ENCODE data around the gene AKNAD1.
"Not testable (repeated sequence)": the region's sequence is repeated elsewhere in the genome, so short reads cannot be mapped to it uniquely, and the experiment has no call there.

Gene AKNAD1, protein sequence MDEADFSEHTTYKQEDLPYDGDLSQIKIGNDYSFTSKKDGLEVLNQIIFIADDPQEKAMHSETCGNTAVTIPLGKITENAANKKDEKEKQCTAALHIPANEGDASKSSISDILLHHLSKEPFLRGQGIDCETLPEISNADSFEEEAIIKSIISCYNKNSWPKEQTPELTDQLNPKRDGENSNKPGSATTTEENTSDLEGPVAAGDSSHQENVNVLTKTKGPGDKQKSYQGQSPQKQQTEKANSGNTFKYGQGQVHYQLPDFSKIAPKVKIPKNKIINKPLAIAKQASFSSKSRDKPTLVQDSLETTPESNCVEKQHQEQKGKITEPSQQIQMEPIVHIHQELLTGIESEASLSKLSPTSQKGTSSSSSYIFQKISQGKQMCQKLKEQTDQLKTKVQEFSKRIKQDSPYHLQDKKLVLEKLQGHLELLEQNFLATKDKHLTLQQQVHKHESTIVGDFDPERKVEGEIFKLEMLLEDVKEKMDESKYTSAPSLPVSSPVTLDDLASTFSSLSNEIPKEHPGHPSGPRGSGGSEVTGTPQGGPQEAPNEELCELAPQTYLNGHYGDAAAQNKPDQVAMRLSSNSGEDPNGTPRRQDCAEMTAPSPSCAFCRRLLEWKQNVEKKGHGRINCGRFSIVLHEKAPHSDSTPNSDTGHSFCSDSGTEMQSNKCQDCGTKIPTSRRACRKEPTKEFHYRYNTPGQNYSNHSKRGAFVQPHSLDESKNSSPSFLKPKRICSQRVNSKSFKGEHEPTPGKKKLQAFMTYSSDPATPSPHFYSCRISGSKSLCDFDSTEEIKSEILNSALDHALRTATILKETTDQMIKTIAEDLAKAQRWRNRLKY

DNA sequence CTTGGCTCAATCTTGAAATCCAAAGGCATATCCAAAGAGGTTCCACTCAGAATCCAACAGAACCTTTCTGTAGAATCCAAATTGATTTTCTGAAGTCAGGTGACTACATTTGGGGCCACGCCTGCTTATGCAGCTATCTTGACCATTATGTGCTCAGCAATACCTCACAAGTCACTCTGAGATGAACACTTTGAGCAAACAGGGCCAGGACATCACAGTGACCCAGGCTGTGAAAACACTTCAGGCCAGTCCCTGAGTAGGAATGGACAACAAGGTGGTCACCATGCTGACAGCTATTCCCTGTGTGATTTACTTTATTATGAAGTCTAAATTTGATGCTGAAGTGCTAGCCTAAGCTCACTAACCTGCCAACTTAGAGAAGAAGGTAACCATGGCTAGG is at the start of gene AKNAD1:
TSS of gene AKNAD1 (minus strand) at position 101 of the 400 bp plus-strand sequence. CDS start 4,430 bp downstream, outside the sequence.
- no peak for DNase-seq (ENCODE audit: low spot score)

DNA sequence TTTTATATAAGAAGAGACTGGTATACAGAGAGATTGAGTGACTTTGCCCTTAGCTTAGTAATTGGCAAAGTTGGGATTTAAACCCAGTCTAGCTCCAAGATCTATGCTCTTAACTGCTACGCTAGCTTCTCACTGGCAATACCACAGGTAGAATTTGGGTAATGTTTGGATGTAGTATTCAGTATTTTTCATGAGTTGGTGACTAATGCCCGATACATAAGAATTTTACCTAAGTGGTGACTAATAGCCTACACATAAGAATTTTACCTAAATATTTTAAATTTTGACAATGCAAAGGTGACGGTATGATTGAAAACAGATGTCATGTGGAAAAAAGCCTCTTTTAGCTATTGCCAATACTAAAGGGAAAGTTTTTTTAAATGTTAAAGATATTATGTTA is 44.2 kb upstream of the AKNAD1 start:
- DNase-seq (ENCODE audit: low spot score) = no peak

DNA sequence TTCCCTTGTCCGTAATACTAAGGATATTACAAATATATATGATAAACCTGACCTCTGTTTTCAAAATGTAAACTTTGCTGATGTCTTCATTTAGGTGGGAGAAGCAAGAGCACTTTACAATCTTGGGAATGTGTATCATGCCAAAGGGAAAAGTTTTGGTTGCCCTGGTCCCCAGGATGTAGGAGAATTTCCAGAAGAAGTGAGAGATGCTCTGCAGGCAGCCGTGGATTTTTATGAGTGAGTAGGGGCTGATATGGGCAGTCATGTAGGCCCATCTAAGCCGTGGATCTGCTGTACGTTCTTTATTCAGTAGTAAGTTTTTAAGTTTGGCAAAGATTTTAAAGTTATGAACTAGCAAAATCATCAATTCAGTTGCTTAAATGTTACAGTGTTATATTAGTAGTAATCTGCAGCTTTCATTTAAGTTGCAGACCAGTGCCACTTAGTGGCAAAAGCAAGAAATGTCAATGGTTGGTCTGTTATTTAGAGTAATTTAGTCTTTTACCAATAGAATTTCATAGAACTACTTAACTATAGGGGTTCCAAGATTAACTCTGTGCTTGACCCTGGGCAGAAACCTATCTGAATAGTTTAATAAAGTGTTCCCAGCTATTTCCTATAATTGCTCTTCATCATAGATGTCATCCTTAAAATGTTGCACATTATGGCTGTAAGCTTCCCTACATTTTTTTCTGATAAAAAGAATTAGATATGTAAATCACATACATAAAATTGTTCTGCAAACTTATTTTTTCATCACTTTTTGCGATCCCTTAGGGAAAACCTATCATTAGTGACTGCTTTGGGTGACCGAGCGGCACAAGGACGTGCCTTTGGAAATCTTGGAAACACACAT is 41.2 kb upstream of the AKNAD1 start:
- DNase-seq (ENCODE audit: low spot score) = peak; percentile 90

DNA sequence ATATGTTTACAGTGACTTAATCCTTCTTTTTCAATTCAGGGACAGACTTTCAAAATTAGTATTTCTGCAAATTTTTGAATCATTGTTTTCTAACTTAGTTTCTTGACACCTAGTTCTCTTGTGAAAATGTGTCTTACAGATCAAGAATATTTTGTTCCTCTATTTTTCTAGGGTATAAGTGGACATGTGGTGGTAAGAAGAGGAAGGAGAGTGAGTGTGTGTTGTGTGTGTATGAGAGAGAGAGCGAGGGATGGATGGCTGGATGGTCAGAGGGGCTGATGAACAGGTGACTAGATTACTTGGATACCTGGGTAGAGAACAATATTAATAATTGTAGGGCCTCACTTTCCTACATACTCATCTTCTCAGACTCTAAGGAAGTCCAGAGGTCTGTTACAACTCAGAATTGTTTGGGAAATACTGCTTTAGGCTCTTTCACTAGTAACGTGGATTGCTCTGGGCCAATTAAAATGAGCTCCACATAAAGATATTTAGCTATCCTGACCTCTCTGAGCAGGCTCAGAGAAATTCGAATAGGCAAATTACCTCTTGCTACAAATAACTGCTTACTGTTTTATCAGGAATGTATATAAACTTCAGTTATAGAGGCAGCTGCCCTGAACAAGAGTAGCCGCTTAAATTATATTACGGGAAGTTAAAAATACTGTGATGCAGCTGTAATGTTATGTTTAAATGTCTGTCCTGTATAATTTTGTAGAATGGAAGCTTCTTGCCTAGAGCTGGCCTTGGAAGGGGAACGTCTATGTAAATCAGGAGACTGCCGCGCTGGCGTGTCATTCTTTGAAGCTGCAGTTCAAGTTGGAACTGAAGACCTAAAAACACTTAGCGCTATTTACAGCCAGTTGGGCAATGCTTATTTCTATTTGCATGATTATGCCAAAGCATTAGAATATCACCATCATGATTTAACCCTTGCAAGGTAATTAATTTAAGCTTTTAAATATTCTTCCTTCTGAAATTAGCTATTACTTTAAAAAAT is 39.6 kb upstream of the AKNAD1 start:
- DNase-seq (ENCODE audit: low spot score) = peak; percentile 74

DNA sequence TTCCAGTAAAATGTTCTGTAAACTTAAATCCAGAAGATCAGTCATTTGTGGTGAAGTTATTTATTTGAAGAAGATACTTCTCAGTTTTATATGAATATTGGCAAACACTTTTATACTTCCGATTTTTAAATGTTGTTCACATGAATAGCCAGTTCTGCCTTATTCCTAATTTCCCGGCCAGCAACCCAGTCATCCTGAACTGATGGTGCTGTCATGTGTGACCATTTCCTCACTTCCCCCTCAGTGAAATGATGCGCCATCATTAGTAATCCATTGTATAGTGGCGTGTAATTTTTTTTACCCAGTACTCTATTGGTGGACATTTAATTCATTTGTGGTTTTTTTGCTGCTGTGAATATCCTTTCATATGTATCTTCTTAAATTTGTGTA is 36.2 kb upstream of the AKNAD1 start:
- no peak for DNase-seq (ENCODE audit: low spot score)

DNA sequence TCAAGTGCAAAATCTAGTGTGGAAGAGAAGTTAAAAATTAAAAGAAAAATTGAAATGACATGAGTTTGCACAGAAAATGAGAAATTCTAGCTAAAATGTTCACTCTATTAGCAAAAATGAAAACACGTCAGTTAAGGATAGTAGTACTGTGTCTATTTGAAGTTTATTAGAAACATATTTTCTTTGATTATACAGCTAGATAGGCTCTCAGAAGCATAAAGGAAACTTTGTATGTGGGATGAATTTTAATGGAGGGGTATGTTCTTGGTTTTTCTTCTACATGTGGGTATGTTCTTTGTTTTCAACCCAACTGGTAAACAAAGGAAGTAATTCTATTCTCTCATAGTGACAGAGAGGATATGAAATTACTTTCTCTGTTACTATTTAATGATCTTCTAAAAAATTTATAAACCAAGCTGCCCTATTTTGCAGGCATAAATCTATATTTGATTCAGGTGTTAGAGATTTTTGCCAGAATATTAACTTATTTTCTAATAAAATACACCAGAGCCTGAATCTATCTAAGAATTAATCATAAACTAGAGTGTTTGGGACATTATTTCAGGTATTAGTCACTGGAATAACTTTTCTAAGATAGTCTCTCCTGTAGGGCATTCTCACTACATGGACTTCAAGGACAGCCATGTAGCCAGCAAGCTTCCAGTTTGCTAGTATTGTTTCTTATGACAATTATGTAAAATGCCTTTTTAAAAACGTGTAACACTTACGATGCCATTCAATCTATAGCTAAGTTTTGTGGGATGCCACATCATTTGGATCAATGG is 35.7 kb upstream of the AKNAD1 start:
- DNase-seq (ENCODE audit: low spot score) = peak; percentile 41

DNA sequence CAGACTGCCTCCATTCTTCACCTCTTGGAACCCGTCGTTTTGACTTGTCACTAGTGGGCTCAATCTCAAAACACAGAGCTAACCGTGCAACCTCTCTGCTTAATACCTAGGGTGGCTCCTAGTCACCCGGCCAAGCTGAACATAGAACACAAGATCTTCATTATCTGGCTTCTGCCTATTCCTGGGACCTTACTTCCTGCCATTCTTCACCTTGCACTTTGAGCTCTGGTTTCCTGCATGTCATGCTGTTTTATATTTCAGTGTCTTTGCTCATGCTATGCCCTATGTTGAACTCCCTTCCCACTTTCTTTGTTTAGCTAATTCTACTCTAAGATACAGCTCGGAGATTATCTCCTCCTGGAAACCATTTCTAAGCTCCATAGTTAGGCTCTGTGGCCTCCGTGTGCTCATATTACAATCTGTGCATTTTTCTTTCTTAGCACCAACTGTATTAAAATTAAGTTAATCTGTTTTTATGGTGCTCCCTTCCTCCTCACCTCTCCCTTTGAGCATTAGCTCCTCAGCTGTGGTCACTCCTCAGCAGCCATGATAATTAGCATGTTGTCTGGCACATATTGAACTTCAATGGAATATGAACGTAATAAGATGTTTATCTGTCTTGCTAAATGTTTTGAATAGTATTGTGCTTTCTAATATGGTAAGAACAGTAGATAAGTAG is 33.0 kb upstream of the AKNAD1 start:
- DNase-seq (ENCODE audit: low spot score) = no peak

DNA sequence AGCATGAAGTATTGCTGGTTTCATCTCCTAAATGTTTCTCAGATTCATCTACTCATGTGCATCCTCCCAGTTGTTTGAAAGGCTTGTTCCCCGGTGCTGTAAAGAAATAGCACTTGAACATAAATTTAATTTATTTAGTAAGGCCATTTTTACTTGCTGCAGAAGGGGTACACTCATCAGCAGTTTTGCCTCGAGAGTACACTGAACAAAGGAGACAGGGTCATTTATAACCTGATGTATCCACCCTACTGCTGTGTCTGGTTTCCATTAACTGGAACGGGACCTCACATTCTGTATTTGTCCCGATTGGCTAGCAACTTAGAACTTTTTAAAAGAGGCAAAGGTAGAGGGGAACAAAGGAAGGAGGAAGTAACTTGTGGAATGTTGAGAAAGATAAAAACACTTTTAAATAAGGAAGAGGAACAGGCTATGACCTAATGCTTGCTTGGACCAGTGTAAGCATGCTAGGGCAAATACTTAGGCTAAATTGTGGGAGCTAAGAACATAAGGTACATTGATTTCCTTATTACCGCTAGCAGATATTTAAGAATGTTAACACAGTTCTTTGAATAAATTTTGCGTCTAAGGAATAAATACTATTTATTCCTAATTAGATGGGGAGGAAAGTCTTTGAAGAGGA is 32.2 kb upstream of the AKNAD1 start:
- not testable (repeated sequence) for DNase-seq (ENCODE audit: low spot score)

DNA sequence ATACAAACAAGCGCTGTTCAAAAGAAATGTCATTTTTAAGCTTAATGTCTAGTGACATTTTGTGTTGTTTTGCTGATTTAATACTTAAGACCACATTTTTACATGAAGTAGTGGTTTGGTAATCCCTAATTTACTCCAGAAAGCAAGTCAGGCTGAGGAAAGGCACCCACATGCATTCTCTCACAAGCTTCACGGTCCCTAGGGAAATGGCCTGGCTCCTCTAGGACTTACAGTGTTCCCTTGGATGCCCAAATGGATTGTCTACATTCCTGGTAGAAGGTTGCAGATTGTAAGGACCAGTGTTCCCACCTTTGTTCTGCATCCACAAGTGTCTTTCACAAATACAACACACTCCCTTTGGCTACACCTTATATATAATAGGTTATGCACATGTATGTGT is 29.4 kb upstream of the AKNAD1 start:
- DNase-seq (ENCODE audit: low spot score) = no peak

DNA sequence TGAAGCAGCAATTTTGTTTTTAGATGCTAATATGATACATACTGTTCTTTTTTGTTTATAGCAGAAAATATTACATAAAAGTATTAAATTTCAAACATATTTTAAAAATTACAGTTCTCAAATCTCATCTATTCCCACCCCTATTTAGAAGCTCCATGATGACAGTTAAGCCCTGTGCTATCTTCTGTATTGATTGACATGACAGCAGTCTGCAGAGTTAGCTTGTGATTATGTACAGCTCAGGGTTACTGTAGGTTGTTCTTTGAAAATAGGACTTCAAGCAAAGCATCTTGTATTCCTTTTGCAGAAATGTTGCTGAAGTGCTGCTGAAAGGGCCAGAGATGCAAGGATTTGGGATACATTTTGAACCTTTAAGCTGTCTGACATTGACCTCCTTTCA is 28.1 kb upstream of the AKNAD1 start:
- DNase-seq (ENCODE audit: low spot score) = no peak

DNA sequence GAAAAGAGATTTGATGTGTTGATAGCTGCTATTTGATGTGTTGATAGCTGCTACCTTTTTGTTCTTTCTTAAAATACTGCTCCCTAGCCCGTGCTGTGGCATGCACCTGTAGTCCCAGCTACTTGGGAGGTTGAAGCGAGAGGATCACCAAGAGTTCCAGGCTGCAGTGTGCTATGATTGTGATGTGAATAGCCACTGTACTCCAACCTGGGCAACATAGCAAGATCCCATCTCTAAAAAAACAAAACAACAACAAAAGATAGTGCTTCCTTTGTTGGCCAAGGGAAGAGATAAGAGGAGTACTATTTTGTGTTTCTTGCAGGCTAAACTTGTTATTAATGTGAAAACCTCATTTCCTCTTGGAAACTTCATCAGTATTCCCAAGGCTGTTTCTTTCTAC is 25.9 kb upstream of the AKNAD1 start:
- no peak for DNase-seq (ENCODE audit: low spot score)

DNA sequence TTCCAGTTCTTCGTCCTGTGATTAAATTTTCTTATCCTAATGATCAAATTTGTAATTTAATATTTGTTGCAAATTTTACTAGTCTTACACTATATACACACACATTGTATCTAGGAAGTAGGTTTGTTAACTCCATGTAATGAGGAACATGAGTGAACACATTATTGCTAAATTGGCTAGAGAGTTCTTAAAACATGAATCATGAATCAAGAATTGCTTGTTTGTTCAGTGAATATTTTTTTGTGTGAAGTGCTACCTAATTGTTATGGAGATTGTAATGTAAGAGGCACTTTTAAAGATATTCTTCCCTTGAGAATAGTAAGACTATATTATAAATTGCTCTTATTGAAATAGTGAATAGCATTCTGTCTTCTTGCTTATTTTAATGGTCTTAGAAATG is 24.5 kb upstream of the AKNAD1 start:
- DNase-seq (ENCODE audit: low spot score) = no peak

DNA sequence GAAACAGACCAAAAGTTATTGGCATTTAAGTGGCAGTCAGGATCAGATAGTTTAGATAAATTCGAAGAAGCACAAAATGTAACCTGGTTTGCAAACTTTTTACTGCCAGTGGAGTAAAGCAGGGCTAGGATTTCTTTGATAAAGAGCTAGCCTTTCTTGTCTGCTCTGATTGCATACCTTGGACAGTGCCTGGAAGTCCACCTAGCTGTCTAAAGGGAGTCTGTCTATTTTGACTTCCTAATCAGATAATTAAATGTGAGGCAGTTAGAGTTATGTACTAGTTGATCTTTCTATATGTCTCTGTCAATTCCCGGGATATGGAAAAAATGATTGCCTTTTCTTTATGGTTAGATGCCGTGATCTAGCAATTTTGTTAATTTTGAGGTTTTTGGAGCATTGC is 24.0 kb upstream of the AKNAD1 start:
- DNase-seq (ENCODE audit: low spot score) = no peak

DNA sequence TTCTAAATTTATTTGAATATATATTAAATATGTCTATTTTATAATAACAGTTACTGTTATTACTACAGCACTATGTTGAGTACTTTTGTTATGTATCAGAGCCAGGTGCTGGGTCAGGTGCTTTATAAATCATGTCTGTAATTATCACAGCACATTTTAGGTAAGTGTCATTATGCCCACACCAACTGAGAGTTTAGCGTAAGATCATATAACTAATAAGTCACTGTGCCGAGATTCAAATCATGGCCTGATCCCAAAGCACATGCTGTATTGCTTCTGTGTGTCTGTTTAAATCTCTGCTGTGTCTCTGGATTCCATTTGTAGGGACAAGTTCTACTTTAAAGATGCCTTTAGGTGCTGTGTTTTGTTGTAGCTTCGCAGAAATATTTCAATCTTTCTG is 21.8 kb upstream of the AKNAD1 start:
- peak; percentile 68 for DNase-seq (ENCODE audit: low spot score)

DNA sequence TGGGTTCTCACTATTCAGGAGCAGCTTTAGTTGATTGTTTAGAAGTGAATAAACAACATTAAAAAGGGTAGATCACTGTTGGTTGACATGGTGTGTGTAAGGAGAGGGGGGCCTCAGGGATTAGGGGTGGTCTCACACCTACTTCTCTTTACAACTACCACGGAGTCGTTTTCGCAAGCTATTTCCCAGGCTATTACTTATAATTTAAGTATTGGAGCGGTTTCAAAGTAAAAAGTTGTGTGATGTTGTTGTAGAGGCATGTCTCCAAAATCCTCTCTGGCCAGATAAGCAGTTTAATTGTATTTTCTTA is 21.2 kb upstream of the AKNAD1 start:
- DNase-seq (ENCODE audit: low spot score) = no peak

DNA sequence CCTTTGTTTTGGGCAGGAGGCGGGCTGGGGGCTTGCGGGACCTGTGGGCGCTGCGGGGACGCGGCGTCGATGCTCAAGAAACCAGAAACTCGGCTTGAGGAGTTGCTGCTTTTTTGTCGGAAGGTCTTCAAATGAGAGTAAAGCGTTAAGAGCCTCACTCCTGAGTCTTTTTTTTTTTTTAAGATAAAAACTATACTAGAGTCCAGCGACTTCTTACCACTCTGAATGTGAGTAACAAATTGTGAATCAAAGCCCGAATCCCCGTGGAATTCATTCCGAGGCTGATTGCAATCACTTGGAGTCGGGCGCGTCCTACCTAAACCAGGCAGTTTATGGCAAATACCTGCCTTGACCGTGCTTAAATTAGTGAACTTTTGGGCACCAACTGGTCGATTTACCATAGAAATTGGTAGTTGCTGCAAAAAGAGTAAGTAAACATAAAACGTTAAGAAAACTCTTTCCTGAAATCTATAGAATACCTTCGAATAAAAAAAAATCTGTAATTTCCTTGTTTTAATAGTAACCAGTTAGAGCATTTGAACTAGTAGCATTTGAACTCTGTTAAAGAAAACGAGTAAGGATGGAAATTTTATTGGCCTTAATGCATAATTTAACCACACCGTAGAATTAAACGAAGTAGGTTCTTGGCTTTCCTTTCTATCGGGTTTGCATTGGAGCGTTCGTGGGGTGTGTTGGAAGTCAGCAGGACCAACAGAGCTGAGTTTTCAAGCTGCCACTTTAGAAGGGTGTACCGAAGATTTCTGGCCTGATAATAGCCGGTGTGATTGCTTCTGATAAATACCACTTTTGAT is 20.7 kb upstream of the AKNAD1 start:
- DNase-seq (ENCODE audit: low spot score) = peak; percentile 67

DNA sequence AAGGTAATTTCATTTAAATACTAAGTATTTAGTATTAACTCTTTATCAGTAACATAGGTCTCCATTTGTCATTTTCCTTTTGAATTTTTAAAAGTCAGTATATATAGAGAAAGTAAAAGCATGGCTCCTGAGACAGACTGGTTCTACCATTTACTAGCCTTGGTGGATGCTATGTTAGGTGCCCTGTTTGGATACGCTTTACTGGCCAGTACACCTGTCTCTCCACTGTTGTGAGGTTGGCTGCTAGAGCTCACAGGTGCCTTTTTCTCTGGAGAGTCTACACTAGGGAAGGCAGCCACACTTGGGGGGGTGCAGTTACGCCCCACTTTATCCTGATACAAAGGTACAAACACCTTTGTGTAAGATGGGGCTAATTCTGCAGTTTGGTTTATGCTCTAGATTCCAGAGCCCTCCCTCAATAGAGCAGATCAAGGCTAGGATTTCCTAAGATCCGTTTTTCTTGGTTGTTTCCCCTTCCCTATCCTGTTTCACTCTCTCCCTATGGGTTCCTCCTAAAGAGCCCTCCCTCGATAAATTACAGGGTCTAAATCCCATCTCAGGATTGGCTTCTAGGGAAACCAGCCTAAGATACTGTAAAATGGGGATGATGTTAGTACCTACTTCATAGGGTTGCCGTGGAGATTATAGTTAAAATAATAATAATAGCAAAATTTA is 14.3 kb upstream of the AKNAD1 start:
- no peak for DNase-seq (ENCODE audit: low spot score)

Data from pons (tissue), 1 donor.